Stomach smooth muscle (tissue), 2 donors: Measurements from ENCODE around the gene ZBTB44.
"Not testable (repeated sequence)": the region's sequence is repeated elsewhere in the genome, so short reads cannot be mapped to it uniquely, and the experiment has no call there.

Experiments used
- H3K27ac ChIP-seq: one replicate; pipeline ENCODE4 v1.7.0; 2013; ENCODE audit warnings: mild to moderate bottlenecking, low read length, inconsistent platforms
- H3K27me3 ChIP-seq, 2 donors: one replicate each; pipeline ENCODE4 v1.7.0; 2013; ENCODE audit warnings: low read length in 2 of 2; ENCODE audit not compliant: insufficient read depth in 2 of 2, control insufficient read depth in 1 of 2
- H3K36me3 ChIP-seq, 2 donors: one replicate each; pipeline ENCODE4 v1.7.0; 2013; ENCODE audit warnings: low read length in 2 of 2; ENCODE audit not compliant: control insufficient read depth in 2 of 2, insufficient read depth in 2 of 2
- H3K4me1 ChIP-seq: one replicate; pipeline ENCODE4 v1.7.0; 2013; ENCODE audit warnings: low read length; ENCODE audit not compliant: control insufficient read depth, insufficient read depth
- H3K4me3 ChIP-seq, 2 donors: one replicate each; pipeline ENCODE4 v1.7.0; 2013; ENCODE audit warnings: low read length in 2 of 2
- H3K9ac ChIP-seq, 2 donors: one replicate each; pipeline ENCODE4 v1.7.0; 2013; ENCODE audit warnings: low read length in 2 of 2, mild to moderate bottlenecking in 1 of 2
- H3K9me3 ChIP-seq, 2 donors: one replicate each; pipeline ENCODE4 v1.7.0; 2013; ENCODE audit warnings: low read length in 2 of 2; ENCODE audit not compliant: control insufficient read depth in 2 of 2
- donor health status: healthy.
- donor health status: Pancreatic carcinoma.

The ZBTB44 gene

GRCh38 chr11:130310622-130311021 lies 4.1 kb downstream of the ZBTB44 start:
- no peak overlapping the region for H3K4me3 ChIP-seq
- no peaks in the 10 kb centered on the region for H3K36me3 ChIP-seq
- no peak overlapping the region for H3K9ac ChIP-seq
- no peaks in the 10 kb centered on the region for H3K27me3 ChIP-seq
- H3K4me1 ChIP-seq, result peaks cover 5% of the 10 kb centered on the region
- H3K9me3 ChIP-seq, result no peaks in the 10 kb centered on the region
- no peak overlapping the region for H3K27ac ChIP-seq

GRCh38 chr11:130308886-130309285 lies 5.8 kb downstream of the ZBTB44 start:
- Histone ChIP-seq H3K9me3 (no peaks in the 10 kb centered on the region), H3K36me3 (no peaks in the 10 kb centered on the region), H3K9ac (no peak overlapping the region), H3K4me1 (no peaks in the 10 kb centered on the region), H3K4me3 (no peak overlapping the region), H3K27ac (no peak overlapping the region), H3K27me3 (no peaks in the 10 kb centered on the region)

GRCh38 chr11:130308059-130308458 lies 6.7 kb downstream of the ZBTB44 start:
- Histone ChIP-seq H3K36me3 (no peaks in the 10 kb centered on the region), H3K27me3 (no peaks in the 10 kb centered on the region), H3K4me1 (no peaks in the 10 kb centered on the region), H3K27ac (no peak overlapping the region), H3K4me3 (no peak overlapping the region), H3K9me3 (no peaks in the 10 kb centered on the region), H3K9ac (no peak overlapping the region)

DNA sequence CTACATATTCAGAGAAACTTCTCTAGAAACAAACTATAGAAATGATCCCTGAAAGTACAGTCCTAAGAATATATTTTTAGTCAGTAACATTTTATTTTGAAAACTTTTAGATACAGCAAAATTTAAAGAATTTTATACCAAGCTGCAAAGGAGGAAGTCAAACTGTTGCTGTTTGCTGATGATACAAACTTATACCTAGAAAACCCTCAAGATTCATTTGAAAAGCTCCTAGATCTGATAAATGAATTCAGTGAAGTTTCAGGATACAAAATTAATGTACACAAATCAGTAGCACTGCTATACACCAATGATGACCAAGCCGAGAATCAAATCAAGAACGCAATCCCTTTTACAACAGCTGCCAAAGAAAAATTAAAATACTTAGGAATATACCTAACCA lies 10.1 kb downstream of the ZBTB44 start:
- no peak overlapping the region for H3K9ac ChIP-seq
- H3K36me3 ChIP-seq, result peaks cover 0 to 2% of the 10 kb centered on the region in 2 donors
- H3K4me3 ChIP-seq, result no peak overlapping the region
- H3K27me3 ChIP-seq, result no peaks in the 10 kb centered on the region
- no peaks in the 10 kb centered on the region for H3K9me3 ChIP-seq
- no peaks in the 10 kb centered on the region for H3K4me1 ChIP-seq
- H3K27ac ChIP-seq, result no peak overlapping the region

DNA sequence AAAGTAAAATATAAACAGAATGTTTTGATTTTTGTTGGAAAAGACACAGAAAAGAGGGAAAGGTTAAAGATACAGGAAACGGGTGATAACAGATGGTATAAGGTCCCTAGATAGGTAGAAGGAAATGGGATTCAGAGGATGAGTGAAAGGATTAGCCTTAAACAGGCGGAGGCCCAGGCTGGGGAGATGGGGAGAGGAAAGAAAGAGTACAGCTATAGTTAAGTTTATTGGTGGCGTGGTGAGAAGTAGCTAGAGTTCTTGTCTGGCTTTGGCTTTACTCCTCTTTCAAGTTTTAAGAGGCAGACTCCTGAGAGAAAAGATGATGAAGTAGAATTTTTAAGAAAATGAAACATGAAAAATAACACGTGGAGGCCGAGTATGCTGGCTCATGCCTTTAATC lies 13.7 kb downstream of the ZBTB44 start:
- Histone ChIP-seq H3K9me3 (no peaks in the 10 kb centered on the region), H3K4me3 (no peak overlapping the region), H3K27ac (no peak overlapping the region), H3K4me1 (no peaks in the 10 kb centered on the region), H3K36me3 (peaks cover 0 to 2% of the 10 kb centered on the region in 2 donors), H3K9ac (no peak overlapping the region), H3K27me3 (no peaks in the 10 kb centered on the region)

- H3K36me3 ChIP-seq, result peaks cover 0 to 2% of the 10 kb centered on the region in 2 donors
- no peaks in the 10 kb centered on the region for H3K27me3 ChIP-seq
- H3K27ac ChIP-seq, result no peak overlapping the region
- H3K9ac ChIP-seq, result no peak overlapping the region
- H3K4me3 ChIP-seq, result no peak overlapping the region
- H3K4me1 ChIP-seq, result no peaks in the 10 kb centered on the region
- no peaks in the 10 kb centered on the region for H3K9me3 ChIP-seq
These were observed 14.2 kb downstream of the ZBTB44 start for GRCh38 chr11:130300567-130300966.

GRCh38 chr11:130299978-130300377 lies 14.7 kb downstream of the ZBTB44 start:
- Histone ChIP-seq H3K27ac (no peak overlapping the region), H3K36me3 (peaks cover 0 to 2% of the 10 kb centered on the region in 2 donors), H3K4me3 (no peak overlapping the region), H3K4me1 (no peaks in the 10 kb centered on the region), H3K9ac (no peak overlapping the region), H3K27me3 (no peaks in the 10 kb centered on the region), H3K9me3 (no peaks in the 10 kb centered on the region)

DNA sequence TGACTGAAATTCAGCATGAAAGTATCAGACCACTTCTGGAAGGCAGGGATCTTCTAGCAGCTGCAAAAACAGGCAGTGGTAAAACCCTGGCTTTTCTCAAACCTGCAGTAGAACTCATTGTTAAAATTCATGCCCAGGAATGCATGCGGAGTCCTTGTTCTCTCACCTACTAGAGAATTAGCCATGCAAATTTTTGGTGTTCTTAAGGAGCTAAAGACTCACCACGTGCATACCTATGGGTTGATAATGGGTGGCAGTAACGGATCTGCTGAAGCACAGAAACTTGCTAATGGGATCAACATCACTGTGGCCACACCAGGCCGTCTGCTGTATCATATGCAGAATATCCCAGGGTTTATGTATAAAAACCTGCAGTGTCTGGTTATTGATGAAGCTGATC lies 19.1 kb downstream of the ZBTB44 start:
- H3K36me3 ChIP-seq, result no peaks in the 10 kb centered on the region
- no peaks in the 10 kb centered on the region for H3K4me1 ChIP-seq
- H3K9me3 ChIP-seq, result no peaks in the 10 kb centered on the region
- no peak overlapping the region for H3K27ac ChIP-seq
- H3K27me3 ChIP-seq, result no peaks in the 10 kb centered on the region
- H3K4me3 ChIP-seq, result no peak overlapping the region
- H3K9ac ChIP-seq, result no peak overlapping the region

GRCh38 chr11:130282111-130282510 lies 32.6 kb downstream of the ZBTB44 start:
- no peaks in the 10 kb centered on the region for H3K36me3 ChIP-seq
- no peak overlapping the region for H3K27ac ChIP-seq
- H3K4me3 ChIP-seq, result no peak overlapping the region
- H3K4me1 ChIP-seq, result no peaks in the 10 kb centered on the region
- H3K27me3 ChIP-seq, result no peaks in the 10 kb centered on the region
- H3K9ac ChIP-seq, result no peak overlapping the region
- peaks cover 0 to 5% of the 10 kb centered on the region in 2 donors for H3K9me3 ChIP-seq

GRCh38 chr11:130281341-130281740 lies 33.4 kb downstream of the ZBTB44 start:
- not testable (repeated sequence) for H3K9me3 ChIP-seq, H3K27ac ChIP-seq, H3K27me3 ChIP-seq, H3K36me3 ChIP-seq, H3K4me3 ChIP-seq, H3K4me1 ChIP-seq, H3K9ac ChIP-seq

- Histone ChIP-seq H3K4me1 (no peaks in the 10 kb centered on the region), H3K36me3 (no peaks in the 10 kb centered on the region), H3K27ac (no peak overlapping the region), H3K27me3 (no peaks in the 10 kb centered on the region), H3K9ac (no peak overlapping the region), H3K4me3 (no peak overlapping the region), H3K9me3 (peaks cover 0 to 5% of the 10 kb centered on the region in 2 donors)
These were observed 34.7 kb downstream of the ZBTB44 start for GRCh38 chr11:130279989-130280388.
